B cell (primary cell): ENCODE measurements around the gene MPDZ.

Experiments
- CTCF ChIP-seq: fragments of 200-600 bp; IDR thresholded peaks from one replicate; pipeline ENCODE4 v1.8.0; 2022; ENCODE audit warnings: antibody characterized with exemption, mild to moderate bottlenecking
- EZH2 ChIP-seq: IDR thresholded peaks from 2 replicates; pipeline ENCODE4 v1.6.1; 2012; ENCODE audit warnings: borderline replicate concordance, low read depth, mild to moderate bottlenecking, moderate library complexity, low read length; ENCODE audit not compliant: insufficient read depth, poor library complexity, severe bottlenecking

GRCh38 chr9:13141629-13142028 lies 137.9 kb downstream of the MPDZ start:
- TF ChIP-seq CTCF: no peak
- TF ChIP-seq EZH2: no peak
